Kidney (tissue), 14 donors: ENCODE measurements around the gene HTT. TPM values are rescaled to one million over a fixed set of nuclear protein-coding genes. Genes with fewer than 3 reads are reported as not detected.

Experiments
- DNase-seq, 5 donors: peaks; one replicate each; pipeline ENCODE4 v3.0.0-alpha.2; 2013 to 2020
- FAIRE-seq: peaks from 2 replicates; lab custom pipeline; 2012; peaks lifted over from hg19 to GRCh38; lab: Jason Lieb, UNC
- H3K27ac ChIP-seq, 2 donors: one replicate each; pipeline ENCODE4 v1.7.0; 2013; ENCODE audit warnings: low read depth in 2 of 2, low read length in 2 of 2, inconsistent platforms in 1 of 2
- H3K27me3 ChIP-seq: one replicate; pipeline ENCODE4 v1.7.1; 2013; ENCODE audit warnings: low read length, inconsistent platforms; ENCODE audit not compliant: control insufficient read depth, insufficient read depth
- H3K36me3 ChIP-seq, 3 donors: one replicate each; pipeline versions ENCODE4 v1.7.0 to v1.7.1; 2013; ENCODE audit warnings: low read length in 3 of 3, control low read depth in 1 of 3, inconsistent platforms in 1 of 3; ENCODE audit not compliant: insufficient read depth in 3 of 3, control insufficient read depth in 2 of 3
- H3K4me1 ChIP-seq, 3 donors: one replicate each; pipeline versions ENCODE4 v1.7.0 to v1.7.1; 2013; ENCODE audit warnings: low read length in 3 of 3, inconsistent platforms in 1 of 3, low read depth in 1 of 3; ENCODE audit not compliant: control insufficient read depth in 2 of 3, insufficient read depth in 2 of 3
- H3K4me3 ChIP-seq, 3 donors: one replicate each; pipeline versions ENCODE4 v1.7.0 to v1.8.1; 2013; ENCODE audit warnings: low read length in 3 of 3, control low read depth in 1 of 3, inconsistent platforms in 1 of 3
- H3K9ac ChIP-seq, 3 donors: one replicate each; pipeline versions ENCODE4 v1.7.0 to v1.7.1; 2013; ENCODE audit warnings: low read length in 3 of 3, control low read depth in 1 of 3, inconsistent platforms in 1 of 3
- H3K9me3 ChIP-seq, 3 donors: one replicate each; pipeline versions ENCODE4 v1.7.0 to v1.7.1; 2013; ENCODE audit warnings: low read length in 3 of 3, control low read depth in 1 of 3, inconsistent platforms in 1 of 3; ENCODE audit not compliant: control insufficient read depth in 2 of 3, insufficient read depth in 1 of 3
- CTCF ChIP-seq: IDR thresholded peaks from 3 replicates; pipeline ENCODE4 v1.5.1; 2012; ENCODE audit warnings: mild to moderate bottlenecking, moderate library complexity, borderline replicate concordance; ENCODE audit not compliant: insufficient read depth; ENCODE audit errors: extremely low read depth
- intact Hi-C: fragments of 100-400 bp; cut with DNase I; formaldehyde crosslinking; loops from one replicate; pipeline ENCODE4 v1.11.1; 2022
- polyA plus RNA-seq: library from polyadenylated mRNA; stranded (reverse); fragments of 350-450 nt; fragmentation: Illumina TruSeq; extraction: RNeasy Lipid Tissue Mini Kit (QIAGEN cat#74804); gene quantifications from one replicate; pipeline ENCODE4 v1.2.3, GENCODE V29; 2014; ENCODE audit warnings: low read depth, low replicate concordance; ENCODE audit not compliant: insufficient read depth
- total RNA-seq: library from RNA; stranded (reverse); fragmentation: NEBNext Ultra II Directional; extraction: Animal tissue kit (Norgen Biotek cat#: 25700); gene quantifications from one replicate; pipeline ENCODE4 v1.2.1, GENCODE V29; 2021
- donor health status: control.
- donor health status: control.
- donor health status: control.
- donor health status: control.
- donor health status: control.
- donor health status: DM: yes; HTN: yes; CAD: no.
- donor health status: Normal renal cell carcinoma (clear cell type).

The HTT gene
- total and polyA plus RNA-seq, 2 donors from 2014 or later: 7.2 to 64.0 TPM

DNA sequence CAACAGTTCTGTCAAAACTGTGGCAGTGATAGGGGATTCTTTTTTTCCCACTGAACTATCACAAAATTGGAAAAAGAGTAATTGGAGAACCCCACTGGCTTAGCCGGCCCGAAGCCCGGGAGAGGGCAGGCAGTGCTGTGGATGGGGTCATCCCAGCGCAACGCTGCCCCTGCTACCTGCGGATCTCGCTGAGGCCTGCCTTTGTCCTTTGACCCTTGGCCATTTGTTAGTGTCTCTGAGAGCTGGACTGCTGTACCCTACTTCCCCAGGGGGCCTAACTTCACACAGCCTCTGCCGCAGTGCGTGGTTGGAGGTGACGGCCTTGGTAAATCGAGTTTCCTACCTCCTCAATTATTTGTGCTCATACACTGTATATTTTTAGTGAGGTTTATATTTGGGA, 131.5 kb downstream of the HTT start:
- H3K4me3 ChIP-seq: no peak overlapping the region
- H3K4me1 ChIP-seq: peaks cover 0 to 17% (median 11%) of the 10 kb centered on the region in 3 donors
- FAIRE-seq (no peak), DNase-seq (no peak)
- no peaks in the 10 kb centered on the region for H3K27me3 ChIP-seq
- H3K27ac ChIP-seq: no peak overlapping the region
- H3K9ac ChIP-seq: no peak overlapping the region
- H3K9me3 ChIP-seq: no peaks in the 10 kb centered on the region
- TF ChIP-seq CTCF: no peak
- H3K36me3 ChIP-seq: peaks cover 2 to 32% (median 15%) of the 10 kb centered on the region in 3 donors
- intact Hi-C loops: no loop called here

- no peak overlapping the region for H3K4me3 ChIP-seq
- no peak for DNase-seq
- H3K4me1 ChIP-seq: peaks cover 0 to 17% (median 11%) of the 10 kb centered on the region in 3 donors
- H3K36me3 ChIP-seq: peaks cover 2 to 32% (median 15%) of the 10 kb centered on the region in 3 donors
- TF ChIP-seq CTCF: no peak
- intact Hi-C loops: no loop called here
- H3K9me3 ChIP-seq: no peaks in the 10 kb centered on the region
- H3K27me3 ChIP-seq: no peaks in the 10 kb centered on the region
- no peak overlapping the region for H3K27ac ChIP-seq
- no peak overlapping the region for H3K9ac ChIP-seq
- no peak for FAIRE-seq
These were observed 132.1 kb downstream of the HTT start for GRCh38 chr4:3206439-3207100.

GRCh38 chr4:3207531-3208037, 133.1 kb downstream of the HTT start:
- H3K36me3 ChIP-seq: peaks cover 4 to 38% (median 20%) of the 10 kb centered on the region in 3 donors
- H3K4me3 ChIP-seq: no peak overlapping the region
- TF ChIP-seq CTCF: no peak
- H3K9ac ChIP-seq: no peak overlapping the region
- no peaks in the 10 kb centered on the region for H3K9me3 ChIP-seq
- DNase-seq (peak in 1 of 5 donors; percentile 26), FAIRE-seq (no peak)
- no peaks in the 10 kb centered on the region for H3K27me3 ChIP-seq
- peaks cover 0 to 16% (median 9%) of the 10 kb centered on the region in 3 donors for H3K4me1 ChIP-seq
- H3K27ac ChIP-seq: no peak overlapping the region
- intact Hi-C loops: no loop called here
